Psoas muscle (tissue), 8 donors: ENCODE results near the gene FGF6. TPM values are rescaled to one million over a fixed set of nuclear protein-coding genes. Genes with fewer than 3 reads are reported as not detected.

Experiments used
- ATAC-seq, 4 donors: fragments of 200-7000 bp; cut with Tn5 transposase; one replicate each; pipeline ENCODE4 v1.9.1; 2020; ENCODE audit warnings: moderate library complexity in 3 of 4, mild to moderate bottlenecking in 2 of 4
- DNase-seq, 2 donors: peaks; one replicate each; pipeline ENCODE4 v3.0.0-alpha.2; 2020
- H3K27ac ChIP-seq: fragments of 200-600 bp; one replicate; pipeline ENCODE4 v1.8.0; 2022
- H3K27me3 ChIP-seq, 3 donors: fragments of 200-600 bp in 1 of 3; one replicate each; pipeline versions ENCODE4 v1.6.1 to v1.8.0; 2013 to 2022; ENCODE audit warnings: low read length in 2 of 3, mild to moderate bottlenecking in 2 of 3, moderate library complexity in 1 of 3; ENCODE audit not compliant: insufficient read depth in 3 of 3
- H3K36me3 ChIP-seq, 2 donors: fragments of 200-600 bp in 1 of 2; one replicate each; pipeline versions ENCODE4 v1.6.1 to v1.8.0; 2013 to 2022; ENCODE audit warnings: low read depth in 1 of 2, mild to moderate bottlenecking in 1 of 2, moderate library complexity in 1 of 2; ENCODE audit not compliant: insufficient read depth in 1 of 2
- H3K4me1 ChIP-seq: fragments of 200-600 bp; one replicate; pipeline ENCODE4 v1.8.0; 2022
- H3K4me3 ChIP-seq: fragments of 200-600 bp; one replicate; pipeline ENCODE4 v1.8.0; 2022; ENCODE audit warnings: mild to moderate bottlenecking
- H3K9me3 ChIP-seq: fragments of 200-600 bp; one replicate; pipeline ENCODE4 v1.8.0; 2022
- WGBS, 3 donors: extraction: QIAGEN DNeasy Blood & Tissue Kit; methylation state at CpG; one replicate each; pipeline versions ENCODE4 v1.1.6 to v1.1.7; 2013; 5-methylcytosine and 5-hydroxymethylcytosine counted together
- intact Hi-C, 2 donors: fragments of 100-400 bp; cut with DNase I; formaldehyde crosslinking; loops; one replicate each; pipeline versions ENCODE4 v1.11.0 to v1.14.2; 2022
- polyA plus RNA-seq, 3 donors: library from polyadenylated mRNA; stranded (reverse); fragments of 200-250 nt; gene quantifications; one replicate each; pipeline ENCODE4 v1.2.3, GENCODE V29; 2013
- total RNA-seq, 4 donors: library from RNA; stranded (reverse); fragmentation: NEBNext Ultra II Directional in 2 of 4; extraction: Animal tissue kit (Norgen Biotek cat#: 25700) in 2 of 4; gene quantifications; one replicate each; pipeline versions ENCODE4 v1.2.1 to v1.2.4, GENCODE V29; 2021 to 2023
- TF ChIP-seq, protein P1 (sequence below): fragments of 200-600 bp; IDR thresholded peaks from one replicate; pipeline ENCODE4 v1.8.0; 2022; ENCODE audit warnings: antibody characterized with exemption
- donor health status: healthy with polysubstance abuse.
- donor health status: DM: no; HTN: no; CAD: no; lungs with moderate emphysema.
- donor health status: Bipolar disorder and iron deficiency.
- donor health status: healthy.
- donor health status: DM: yes; HTN: yes; CAD: no.
- donor health status: DM: no; HTN: no; CAD: no.
- donor health status: DM: no; HTN: no; CAD: no.
- donor health status: DM: yes; HTN: yes; CAD: no.

The FGF6 gene
- total and polyA plus RNA-seq, 7 donors = 0.61 to 27.1 (median 4.0) TPM; not detected in 1

DNA sequence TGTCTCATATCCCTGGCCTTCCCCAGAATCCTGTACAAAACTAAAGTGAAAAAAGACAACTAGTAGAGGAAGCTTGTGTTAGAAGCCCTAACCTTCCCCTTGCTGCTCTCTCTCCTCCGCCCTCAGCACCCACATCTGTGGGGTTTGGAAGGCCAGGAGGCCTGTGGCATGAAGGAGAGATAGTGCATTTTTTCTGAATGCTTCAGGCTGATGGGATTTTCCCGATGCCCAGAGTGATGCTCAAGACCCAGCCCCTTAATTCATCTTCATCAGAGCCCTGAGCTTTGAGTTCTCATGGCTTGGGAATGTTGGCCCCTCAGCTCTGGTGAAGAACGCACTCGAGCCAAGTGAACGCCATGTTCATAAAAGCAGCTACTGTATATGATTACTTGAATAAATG is 5.9 kb downstream of the FGF6 start:
- DNase-seq (no peak), ATAC-seq (no peak)
- 60 to 67% (median 60%) methylated on average over 5 of the region's 5 CpGs for WGBS, 3 donors
- no peaks in the 10 kb centered on the region for H3K36me3 ChIP-seq
- H3K9me3 ChIP-seq = no peaks in the 10 kb centered on the region
- TF ChIP-seq, protein P1, sequence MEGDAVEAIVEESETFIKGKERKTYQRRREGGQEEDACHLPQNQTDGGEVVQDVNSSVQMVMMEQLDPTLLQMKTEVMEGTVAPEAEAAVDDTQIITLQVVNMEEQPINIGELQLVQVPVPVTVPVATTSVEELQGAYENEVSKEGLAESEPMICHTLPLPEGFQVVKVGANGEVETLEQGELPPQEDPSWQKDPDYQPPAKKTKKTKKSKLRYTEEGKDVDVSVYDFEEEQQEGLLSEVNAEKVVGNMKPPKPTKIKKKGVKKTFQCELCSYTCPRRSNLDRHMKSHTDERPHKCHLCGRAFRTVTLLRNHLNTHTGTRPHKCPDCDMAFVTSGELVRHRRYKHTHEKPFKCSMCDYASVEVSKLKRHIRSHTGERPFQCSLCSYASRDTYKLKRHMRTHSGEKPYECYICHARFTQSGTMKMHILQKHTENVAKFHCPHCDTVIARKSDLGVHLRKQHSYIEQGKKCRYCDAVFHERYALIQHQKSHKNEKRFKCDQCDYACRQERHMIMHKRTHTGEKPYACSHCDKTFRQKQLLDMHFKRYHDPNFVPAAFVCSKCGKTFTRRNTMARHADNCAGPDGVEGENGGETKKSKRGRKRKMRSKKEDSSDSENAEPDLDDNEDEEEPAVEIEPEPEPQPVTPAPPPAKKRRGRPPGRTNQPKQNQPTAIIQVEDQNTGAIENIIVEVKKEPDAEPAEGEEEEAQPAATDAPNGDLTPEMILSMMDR = no peak
- H3K27me3 ChIP-seq = no peaks in the 10 kb centered on the region
- H3K4me1 ChIP-seq = peaks cover 18% of the 10 kb centered on the region
- H3K27ac ChIP-seq = no peak overlapping the region
- intact Hi-C loops = no loop called here
- no peak overlapping the region for H3K4me3 ChIP-seq

DNA sequence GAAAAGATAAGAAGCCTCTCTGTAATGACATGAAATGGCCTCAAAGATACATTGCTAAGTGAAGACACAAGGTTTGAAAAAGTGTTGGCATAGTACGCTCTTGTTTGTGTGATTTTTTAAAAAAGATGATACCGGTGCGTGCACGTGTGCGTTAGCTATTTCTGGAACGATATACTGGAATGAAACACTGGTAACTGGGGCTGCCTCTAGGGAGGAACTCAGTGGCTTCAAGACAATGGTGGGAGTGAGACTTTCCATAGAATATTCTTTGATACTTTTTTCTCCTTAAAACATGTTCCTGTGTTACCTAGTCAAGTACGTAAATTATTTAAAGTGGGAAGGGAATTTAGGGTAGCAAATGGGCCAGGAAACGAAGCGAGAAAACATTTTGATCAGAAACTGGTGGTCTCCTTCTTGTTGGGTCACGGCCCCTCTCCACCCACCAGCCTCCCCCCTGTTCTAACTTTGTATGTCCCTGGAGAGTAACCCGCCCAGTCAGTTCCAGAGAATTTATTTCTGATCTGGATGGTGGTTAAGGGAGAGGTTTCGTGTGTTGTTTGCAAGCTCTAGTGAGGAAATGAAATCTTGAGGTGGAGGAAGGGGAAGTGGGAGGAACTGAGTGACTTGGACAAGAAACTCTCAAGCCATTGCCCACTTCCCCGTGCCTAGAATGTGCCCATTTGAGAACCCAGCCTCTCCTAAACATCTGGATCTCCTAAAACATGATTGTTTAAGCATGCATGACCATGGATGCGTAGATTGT is 6.6 kb downstream of the FGF6 start:
- no peak overlapping the region for H3K4me3 ChIP-seq
- peak overlapping the region; percentile 38 for H3K27ac ChIP-seq
- WGBS, 3 donors = 60 to 70% (median 61%) methylated on average over 14 of the region's 14 CpGs
- DNase-seq = no peak
- no peaks in the 10 kb centered on the region for H3K36me3 ChIP-seq
- ATAC-seq = no peak
- H3K4me1 ChIP-seq = peaks cover 25% of the 10 kb centered on the region
- no peaks in the 10 kb centered on the region for H3K27me3 ChIP-seq
- intact Hi-C loops = no loop called here
- TF ChIP-seq, protein P1 = no peak
- H3K9me3 ChIP-seq = no peaks in the 10 kb centered on the region

DNA sequence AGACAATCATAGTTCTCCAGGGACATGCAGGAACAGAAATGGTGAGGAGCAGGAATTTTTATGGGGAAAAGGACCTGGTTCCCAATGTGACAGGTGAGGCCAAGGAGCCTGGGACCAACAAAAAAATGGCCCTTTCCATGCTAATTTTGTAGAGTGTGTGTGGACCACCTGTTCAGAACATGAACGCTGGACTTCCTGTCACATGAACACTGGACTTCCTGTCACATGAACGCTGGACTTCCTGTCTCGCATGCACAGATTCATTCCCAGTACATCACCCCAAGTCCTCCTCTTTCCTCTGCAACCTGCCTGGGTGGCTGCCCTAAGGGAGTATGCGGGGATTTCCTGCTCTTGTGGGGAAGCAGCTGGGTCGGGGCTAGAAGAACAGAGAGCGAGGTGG is 10.1 kb downstream of the FGF6 start:
- no peak for DNase-seq
- no peak overlapping the region for H3K4me3 ChIP-seq
- H3K27ac ChIP-seq = peak overlapping the region; percentile 77

DNA sequence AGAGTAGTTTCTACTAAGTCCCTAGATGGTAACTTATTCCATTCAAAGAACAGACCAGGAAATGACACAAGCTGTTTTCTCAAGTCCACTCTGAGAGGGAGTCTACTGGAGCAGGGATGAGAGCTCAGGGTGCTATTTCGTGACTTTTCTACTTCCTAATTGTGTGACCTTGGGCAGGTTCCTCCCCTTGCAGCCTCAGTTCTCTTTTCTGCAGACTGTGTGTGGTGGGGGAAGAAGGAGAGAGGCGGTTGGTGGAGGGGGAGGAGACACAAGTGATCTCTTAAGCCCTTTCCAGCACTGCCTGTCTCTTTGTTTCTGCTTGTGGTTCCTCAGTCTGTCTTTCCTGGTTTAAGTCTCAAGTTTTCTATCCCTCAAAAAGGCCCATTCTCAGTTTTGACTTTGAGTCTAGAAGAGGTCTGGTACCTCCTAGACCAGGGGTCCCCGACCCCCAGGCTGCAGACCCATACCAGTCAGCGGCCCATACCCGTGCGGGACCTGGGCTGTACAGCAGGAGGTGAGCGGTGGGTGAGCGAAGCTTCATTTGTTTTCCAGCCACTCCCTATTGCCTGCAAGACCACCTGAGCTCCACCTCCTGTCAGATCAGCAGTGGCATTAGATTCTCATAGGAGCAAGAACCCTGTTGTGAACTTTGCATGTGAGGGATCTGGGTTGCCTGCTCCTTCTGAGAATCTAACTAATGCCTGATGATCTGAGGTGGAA is 10.7 kb downstream of the FGF6 start:
- Histone ChIP-seq H3K27me3 (no peaks in the 10 kb centered on the region), H3K27ac (peak overlapping the region; percentile 77), H3K36me3 (no peaks in the 10 kb centered on the region), H3K9me3 (no peaks in the 10 kb centered on the region), H3K4me3 (no peak overlapping the region), H3K4me1 (peaks cover 24% of the 10 kb centered on the region)
- TF ChIP-seq, protein P1 = no peak
- 92 to 95% (median 94%) methylated on average over 8 of the region's 8 CpGs for WGBS, 3 donors
- DNase-seq (no peak), ATAC-seq (no peak)
- intact Hi-C loops = loop anchor here in 1 of 2 donors (5.0 kb wide), 2 partner anchors 52 to 752 kb away; no protein-coding TSS in a partner anchor

More for the DNA sequence above, 10.1 kb downstream of the FGF6 start:
- WGBS, 3 donors = 71 to 79% (median 77%) methylated on average over 6 of the region's 6 CpGs
- Histone ChIP-seq H3K4me1 (peaks cover 28% of the 10 kb centered on the region), H3K27me3 (no peaks in the 10 kb centered on the region), H3K36me3 (no peaks in the 10 kb centered on the region), H3K9me3 (no peaks in the 10 kb centered on the region)
- ATAC-seq = no peak
- TF ChIP-seq, protein P1 = no peak
- intact Hi-C loops = no loop called here
